Endothelial cell of umbilical vein (primary cell): ENCODE measurements around the gene HCLS1. TPM values are rescaled to one million over a fixed set of nuclear protein-coding genes. Genes with fewer than 3 reads are reported as not detected.

Source experiments
- BruUV-seq: library from RNA; stranded (reverse); fragments of 400-500 nt; replicated peaks from 2 replicates; lab custom pipeline; 2021; lab: Mats Ljungman, UMichigan
- CTCF ChIA-PET: fragments of 300-600, 350-600 bp; sonication (Branson Sonifier 250); formaldehyde crosslinking; loops from one replicate; lab custom pipeline; 2021; ENCODE audit warnings: antibody characterized with exemption, inconsistent platforms; lab: Charles Lee
- POLR2A ChIA-PET: fragments of 300-600, 350-600 bp; sonication (Branson Sonifier 250); formaldehyde crosslinking; loops from one replicate; lab custom pipeline; 2021; ENCODE audit warnings: antibody characterized with exemption, inconsistent platforms; lab: Charles Lee
- DNase-seq: peaks from one replicate; pipeline ENCODE4 v3.0.0-alpha.2; 2011; ENCODE audit warnings: low read depth, low spot score
- FAIRE-seq: peaks from 2 replicates; lab custom pipeline; 2011; peaks lifted over from hg19 to GRCh38; lab: Jason Lieb, UNC
- H2AFZ ChIP-seq: 2 replicates; pipeline ENCODE4 v1.6.0; 2012; ENCODE audit warnings: low read depth, low read length, control low read depth, inconsistent platforms
- H3K27ac ChIP-seq: 2 replicates; pipeline ENCODE4 v1.5.1; 2011; ENCODE audit warnings: low read depth, mild to moderate bottlenecking, control low read depth, low read length, moderate library complexity; ENCODE audit not compliant: insufficient read depth
- H3K27me3 ChIP-seq, 2 experiments: 2 replicates each; pipeline versions ENCODE4 v1.6.0 to v1.6.1; 2011; ENCODE audit warnings: low read length in 2 of 2, mixed read lengths in 1 of 2; ENCODE audit not compliant: control insufficient read depth in 2 of 2, insufficient read depth in 2 of 2
- H3K36me3 ChIP-seq, 2 experiments: 2 replicates in 1 of 2; 3 replicates in 1 of 2; pipeline ENCODE4 v1.5.1; 2011; ENCODE audit warnings: low read length in 2 of 2, mild to moderate bottlenecking in 1 of 2, moderate library complexity in 1 of 2; ENCODE audit not compliant: control insufficient read depth in 2 of 2, insufficient read depth in 2 of 2; ENCODE audit errors: extremely low read depth in 1 of 2
- H3K4me1 ChIP-seq: 3 replicates; pipeline ENCODE4 v1.5.1; 2011; ENCODE audit warnings: mild to moderate bottlenecking, low read length; ENCODE audit not compliant: control insufficient read depth, insufficient read depth; ENCODE audit errors: extremely low read depth
- H3K4me2 ChIP-seq: 2 replicates; pipeline ENCODE4 v1.6.1; 2011; ENCODE audit warnings: low read length, control low read depth, mixed read lengths; ENCODE audit not compliant: insufficient read depth
- H3K4me3 ChIP-seq, 3 experiments: fragments of 200-600 bp in 1 of 3; sonication (generic), shearing (Covaris generic) in 1 of 3; replicated peaks in 1 of 3; 2 replicates each; pipeline ENCODE4 v1.5.1; 2011 to 2016; ENCODE audit warnings: control low read depth in 3 of 3, low read length in 3 of 3, mild to moderate bottlenecking in 2 of 3, inconsistent platforms in 1 of 3, low read depth in 1 of 3, moderate library complexity in 1 of 3; ENCODE audit not compliant: insufficient read depth in 1 of 3
- H3K79me2 ChIP-seq: 2 replicates; pipeline ENCODE4 v1.6.0; 2012; ENCODE audit warnings: low read length, inconsistent platforms; ENCODE audit not compliant: control insufficient read depth, insufficient read depth
- H3K9ac ChIP-seq: replicated peaks from 2 replicates; pipeline ENCODE3; 2011; ENCODE audit warnings: low read length, control low read depth; ENCODE audit not compliant: insufficient read depth; ENCODE audit errors: extremely low read depth
- H3K9me1 ChIP-seq: replicated peaks from 3 replicates; pipeline ENCODE4 v1.6.0; 2011; ENCODE audit warnings: mild to moderate bottlenecking, low read length; ENCODE audit not compliant: control insufficient read depth, insufficient read depth; ENCODE audit errors: extremely low read depth
- H3K9me3 ChIP-seq: replicated peaks from 2 replicates; pipeline ENCODE4 v1.5.1; 2012; ENCODE audit warnings: low read length, inconsistent platforms; ENCODE audit not compliant: control insufficient read depth, insufficient read depth
- H4K20me1 ChIP-seq: replicated peaks from 2 replicates; pipeline ENCODE3; 2011; ENCODE audit warnings: mild to moderate bottlenecking, low read length; ENCODE audit not compliant: control insufficient read depth, insufficient read depth; ENCODE audit errors: extremely low read depth
- EZH2 ChIP-seq: IDR thresholded peaks from 2 replicates; pipeline ENCODE4 v1.6.1; 2012; ENCODE audit warnings: borderline replicate concordance, low read depth, mild to moderate bottlenecking, moderate library complexity, low read length, inconsistent platforms; ENCODE audit not compliant: severe bottlenecking
- FOS ChIP-seq: IDR thresholded peaks from 2 replicates; pipeline ENCODE4 v1.6.1; 2011; ENCODE audit warnings: mild to moderate bottlenecking, low read length, moderate library complexity, borderline replicate concordance; ENCODE audit not compliant: insufficient read depth
- GATA2 ChIP-seq: IDR thresholded peaks from 2 replicates; pipeline ENCODE4 v1.7.0; 2011; ENCODE audit warnings: low read depth, mild to moderate bottlenecking, moderate library complexity, mixed read lengths, low read length; ENCODE audit not compliant: insufficient read length, insufficient read depth
- JUN ChIP-seq: IDR thresholded peaks from 2 replicates; pipeline ENCODE4 v1.6.1; 2011; ENCODE audit warnings: borderline replicate concordance, low read depth; ENCODE audit not compliant: insufficient read length, insufficient read depth
- MAX ChIP-seq: IDR thresholded peaks from 2 replicates; pipeline ENCODE4 v1.6.1; 2011; ENCODE audit not compliant: insufficient read depth, insufficient read length
- MYC ChIP-seq: IDR thresholded peaks from one replicate; pipeline ENCODE4 v1.6.1; 2011; ENCODE audit warnings: mild to moderate bottlenecking, low read depth, low read length
- POLR2A ChIP-seq: IDR thresholded peaks from 2 replicates; pipeline ENCODE4 v1.6.1; 2012; ENCODE audit warnings: low read depth, mild to moderate bottlenecking, control low read depth, low read length
- POLR2AphosphoS5 ChIP-seq: IDR thresholded peaks from 2 replicates; pipeline ENCODE4 v1.6.1; 2012; ENCODE audit warnings: low read depth, mild to moderate bottlenecking, control low read depth, low read length, moderate library complexity; ENCODE audit not compliant: insufficient read depth
- dilution Hi-C: fragments of 300-500 bp; cut with MboI; formaldehyde crosslinking; loops from one replicate; pipeline ENCODE4 v1.15.0; 2019; ENCODE audit warnings: low sequenced_read_pairs; ENCODE audit not compliant: extremely low pct_ligation_motif_present
- intact Hi-C: fragments of 100-400 bp; cut with micrococcal nuclease; formaldehyde crosslinking; loops from one replicate; pipeline ENCODE4 v1.10.0; 2022
- polyA plus RNA-seq, 4 experiments: library from polyadenylated mRNA; depleted of rRNA in 3 of 4; stranded (reverse) in 3 of 4; unstranded in 1 of 4; fragments of >200 nt; gene quantifications; 2 replicates each; pipeline versions ENCODE4 v1.2.1 to v1.2.3, GENCODE V29; 2011 to 2012; ENCODE audit warnings: missing spikeins in 1 of 4
- total RNA-seq: library from RNA; stranded (reverse); gene quantifications from 2 replicates; pipeline ENCODE4 v1.2.3, GENCODE V29; 2021
- TF ChIP-seq, protein P1 (sequence below), 2 donors: IDR thresholded peaks; 1 replicate in 1 of 2; 2 replicates in 1 of 2; pipeline ENCODE4 v1.5.1; 2011; ENCODE audit warnings: low read length in 2 of 2, mild to moderate bottlenecking in 2 of 2, moderate library complexity in 2 of 2, control low read depth in 1 of 2, inconsistent platforms in 1 of 2, low read depth in 1 of 2; ENCODE audit not compliant: insufficient read depth in 1 of 2; ENCODE audit errors: extremely low read depth in 1 of 2

HCLS1 gene
- total and polyA plus RNA-seq, 2 donors (not counting 3 experiments of a cell fraction or from before 2014, with no cell fraction given) = 51.9 to 63.5 TPM

DNA sequence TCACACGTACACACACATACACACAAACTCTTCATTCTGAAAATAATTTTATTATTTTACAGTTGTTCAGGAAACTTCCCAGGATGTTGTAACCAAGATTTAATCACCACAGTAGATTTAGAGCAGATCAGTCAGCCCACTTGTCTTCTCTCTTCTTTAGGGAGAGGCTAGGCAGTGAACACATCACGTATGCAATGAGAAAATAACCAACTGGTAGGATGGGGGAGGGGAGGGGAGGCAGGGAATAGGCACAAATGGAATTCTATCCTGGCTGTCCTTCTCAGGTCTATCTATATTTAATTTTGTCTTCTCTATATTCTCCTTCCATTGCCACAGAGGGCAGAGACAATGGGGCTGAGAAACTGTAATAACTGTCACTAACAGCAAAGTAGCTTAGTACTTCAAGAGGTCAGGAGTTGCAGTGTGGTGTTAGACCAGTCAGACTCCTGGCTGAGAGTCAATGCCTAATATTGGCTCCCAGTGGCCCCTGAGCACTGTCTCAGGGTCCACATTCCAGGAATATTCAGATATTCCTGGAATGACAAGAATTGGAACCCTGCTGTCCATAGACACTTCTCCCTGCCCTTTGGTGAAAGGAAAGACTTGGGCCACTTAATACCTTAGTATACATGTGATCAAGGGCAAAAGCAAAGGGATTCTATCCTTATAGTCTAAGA is 2.6 kb upstream of the HCLS1 start:
- Histone ChIP-seq H4K20me1 (no peaks in the 10 kb centered on the region), H3K36me3 (peaks cover 17 to 22% of the 10 kb centered on the region in 2 experiments), H3K9me1 (no peaks in the 10 kb centered on the region), H2AFZ (no peak overlapping the region), H3K4me2 (no peak overlapping the region), H3K79me2 (peaks cover 16% of the 10 kb centered on the region), H3K27ac (no peak overlapping the region), H3K9ac (no peak overlapping the region), H3K27me3 (no peaks in the 10 kb centered on the region), H3K4me1 (peaks cover 22% of the 10 kb centered on the region), H3K4me3 (no peak overlapping the region), H3K9me3 (no peaks in the 10 kb centered on the region)
- dilution Hi-C loops = no loop called here
- CTCF ChIA-PET = no interaction called here
- DNase-seq (no peak), FAIRE-seq (no peak)
- intact Hi-C loops = loop anchor here (5.0 kb wide), 2 partner anchors 116 to 174 kb away; partner anchors contain the start of genes EAF2, IQCB1 and POLQ
- BruUV-seq = no TSS peak
- TF ChIP-seq MAX (no peak), POLR2A (no peak), POLR2AphosphoS5 (no peak), EZH2 (no peak), GATA2 (no peak), JUN (no peak), FOS (no peak), MYC (no peak)
- TF ChIP-seq, protein P1, sequence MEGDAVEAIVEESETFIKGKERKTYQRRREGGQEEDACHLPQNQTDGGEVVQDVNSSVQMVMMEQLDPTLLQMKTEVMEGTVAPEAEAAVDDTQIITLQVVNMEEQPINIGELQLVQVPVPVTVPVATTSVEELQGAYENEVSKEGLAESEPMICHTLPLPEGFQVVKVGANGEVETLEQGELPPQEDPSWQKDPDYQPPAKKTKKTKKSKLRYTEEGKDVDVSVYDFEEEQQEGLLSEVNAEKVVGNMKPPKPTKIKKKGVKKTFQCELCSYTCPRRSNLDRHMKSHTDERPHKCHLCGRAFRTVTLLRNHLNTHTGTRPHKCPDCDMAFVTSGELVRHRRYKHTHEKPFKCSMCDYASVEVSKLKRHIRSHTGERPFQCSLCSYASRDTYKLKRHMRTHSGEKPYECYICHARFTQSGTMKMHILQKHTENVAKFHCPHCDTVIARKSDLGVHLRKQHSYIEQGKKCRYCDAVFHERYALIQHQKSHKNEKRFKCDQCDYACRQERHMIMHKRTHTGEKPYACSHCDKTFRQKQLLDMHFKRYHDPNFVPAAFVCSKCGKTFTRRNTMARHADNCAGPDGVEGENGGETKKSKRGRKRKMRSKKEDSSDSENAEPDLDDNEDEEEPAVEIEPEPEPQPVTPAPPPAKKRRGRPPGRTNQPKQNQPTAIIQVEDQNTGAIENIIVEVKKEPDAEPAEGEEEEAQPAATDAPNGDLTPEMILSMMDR (IDR thresholded peaks at IDR 0.05; ENCODE audit: extremely low read depth in 1 of 2, insufficient read depth in 1 of 2, low read depth in 1 of 2, low read length in 2 of 2) = no peak
- POLR2A ChIA-PET = interaction anchor here (0.6 kb wide), 1 partner anchor 7 kb away, joined by 6 read pairs; no protein-coding TSS in a partner anchor
